Keratinocyte (primary cell): ENCODE measurements around the gene TOR4A. TPM values are rescaled to one million over a fixed set of nuclear protein-coding genes. Genes with fewer than 3 reads are reported as not detected.

ENCODE experiments used
- DNase-seq: peaks from one replicate; pipeline ENCODE4 v3.0.0-alpha.2; 2011; ENCODE audit warnings: low read depth, missing footprints, low spot score
- FAIRE-seq: peaks from 2 replicates; lab custom pipeline; 2011; peaks lifted over from hg19 to GRCh38; lab: Jason Lieb, UNC
- H2AFZ ChIP-seq: 2 replicates; pipeline ENCODE4 v1.6.0; 2012; ENCODE audit warnings: low read length, control low read depth, inconsistent platforms; ENCODE audit not compliant: control insufficient read depth
- H3K27ac ChIP-seq: 2 replicates; pipeline ENCODE4 v1.5.1; 2011; ENCODE audit warnings: low read length; ENCODE audit not compliant: control insufficient read depth, insufficient read depth
- H3K27me3 ChIP-seq: 3 replicates; pipeline ENCODE4 v1.6.0; 2011; ENCODE audit warnings: low read length; ENCODE audit not compliant: control insufficient read depth, insufficient read depth; ENCODE audit errors: extremely low read depth
- H3K36me3 ChIP-seq, 2 experiments: 2 replicates in 1 of 2; 3 replicates in 1 of 2; pipeline ENCODE4 v1.5.1; 2011; ENCODE audit warnings: low read length in 2 of 2, mild to moderate bottlenecking in 1 of 2; ENCODE audit not compliant: control insufficient read depth in 2 of 2, insufficient read depth in 2 of 2; ENCODE audit errors: extremely low read depth in 1 of 2
- H3K4me1 ChIP-seq: 3 replicates; pipeline ENCODE4 v1.5.1; 2011; ENCODE audit warnings: low read length; ENCODE audit not compliant: control insufficient read depth, insufficient read depth; ENCODE audit errors: extremely low read depth
- H3K4me2 ChIP-seq: 3 replicates; pipeline ENCODE4 v1.6.0; 2011; ENCODE audit warnings: low read depth, low read length; ENCODE audit not compliant: control insufficient read depth, insufficient read depth; ENCODE audit errors: extremely low read depth
- H3K4me3 ChIP-seq, 3 experiments: fragments of 200-600 bp in 1 of 3; sonication (generic) in 1 of 3; 2 replicates in 2 of 3; 3 replicates in 1 of 3; pipeline ENCODE4 v1.5.1; 2011 to 2016; ENCODE audit warnings: low read length in 3 of 3, mild to moderate bottlenecking in 3 of 3, control low read depth in 2 of 3, inconsistent platforms in 1 of 3, low read depth in 1 of 3, mixed read lengths in 1 of 3, mixed run types in 1 of 3, moderate library complexity in 1 of 3; ENCODE audit not compliant: control insufficient read depth in 2 of 3, insufficient read depth in 2 of 3; ENCODE audit errors: extremely low read depth in 1 of 3
- H3K79me2 ChIP-seq: 2 replicates; pipeline ENCODE4 v1.6.0; 2012; ENCODE audit warnings: low read length; ENCODE audit not compliant: control insufficient read depth, insufficient read depth
- H3K9ac ChIP-seq: 3 replicates; pipeline ENCODE4 v1.6.0; 2011; ENCODE audit warnings: low read length; ENCODE audit not compliant: control insufficient read depth, insufficient read depth; ENCODE audit errors: extremely low read depth
- H3K9me1 ChIP-seq: 3 replicates; pipeline ENCODE4 v1.6.0; 2011; ENCODE audit warnings: low read length; ENCODE audit not compliant: control insufficient read depth, insufficient read depth; ENCODE audit errors: extremely low read depth
- H3K9me3 ChIP-seq: 2 replicates; pipeline ENCODE4 v1.5.1; 2012; ENCODE audit warnings: low read depth, low read length; ENCODE audit not compliant: control insufficient read depth
- H4K20me1 ChIP-seq: 3 replicates; pipeline ENCODE4 v1.6.0; 2011; ENCODE audit warnings: low read length; ENCODE audit not compliant: control insufficient read depth, insufficient read depth; ENCODE audit errors: extremely low read depth
- EZH2 ChIP-seq: IDR thresholded peaks from one replicate; pipeline ENCODE4 v1.6.1; 2012; ENCODE audit warnings: inconsistent platforms, mild to moderate bottlenecking, low read length, moderate library complexity
- dilution Hi-C: fragments of 300-500 bp; cut with MboI; formaldehyde crosslinking; loops from one replicate; pipeline ENCODE4 v1.7.0; 2020; ENCODE audit warnings: low sequenced_read_pairs; ENCODE audit not compliant: extremely low pct_ligation_motif_present
- polyA plus RNA-seq, 5 experiments: library from polyadenylated mRNA; depleted of rRNA in 3 of 5; stranded (reverse) in 3 of 5; stranded (forward) in 1 of 5; unstranded in 1 of 5; fragments of >200 nt; gene quantifications; 1 replicate in 1 of 5; 2 replicates in 3 of 5; 3 replicates in 1 of 5; pipeline versions ENCODE4 v1.2.1 to v1.2.3, GENCODE V29; 2011 to 2012; ENCODE audit warnings: missing spikeins in 2 of 5, low read depth in 1 of 5, low replicate concordance in 1 of 5
- TF ChIP-seq, protein P1 (sequence below), 3 experiments: IDR thresholded peaks in 1 of 3; conservative IDR thresholded peaks in 1 of 3; optimal IDR thresholded peaks in 1 of 3; 2 replicates in 2 of 3; 3 replicates in 1 of 3; pipeline versions ENCODE3 to v1.5.1; 2011; ENCODE audit warnings: low read length in 3 of 3, mild to moderate bottlenecking in 3 of 3, moderate library complexity in 2 of 3, control low read depth in 1 of 3, inconsistent platforms in 1 of 3; ENCODE audit not compliant: insufficient read depth in 2 of 3; ENCODE audit errors: extremely low read depth in 1 of 3

TOR4A gene
- polyA plus RNA-seq, 1 donor (not counting 4 experiments of a cell fraction or from before 2014, with no cell fraction given): 5.8 TPM

DNA sequence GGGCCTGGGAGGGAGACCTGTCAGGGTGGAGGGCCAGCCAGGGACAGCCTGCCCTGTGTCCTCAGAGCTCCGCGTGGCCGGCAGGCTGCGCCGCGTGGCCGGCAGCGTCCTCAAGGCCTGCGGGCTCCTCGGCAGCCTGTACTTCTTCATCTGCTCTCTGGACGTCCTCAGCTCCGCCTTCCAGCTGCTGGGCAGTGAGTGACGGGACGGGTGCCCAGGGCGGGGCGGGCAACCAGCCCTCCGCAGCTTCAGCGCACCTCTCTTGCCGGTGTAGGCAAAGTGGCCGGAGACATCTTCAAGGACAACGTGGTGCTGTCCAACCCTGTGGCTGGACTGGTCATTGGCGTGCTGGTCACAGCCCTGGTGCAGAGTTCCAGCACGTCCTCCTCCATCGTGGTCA lies 45.0 kb upstream of the TOR4A start:
- FAIRE-seq: no peak
- H3K27me3 ChIP-seq: peaks cover 15% of the 10 kb centered on the region
- H3K36me3 ChIP-seq: no peaks in the 10 kb centered on the region

DNA sequence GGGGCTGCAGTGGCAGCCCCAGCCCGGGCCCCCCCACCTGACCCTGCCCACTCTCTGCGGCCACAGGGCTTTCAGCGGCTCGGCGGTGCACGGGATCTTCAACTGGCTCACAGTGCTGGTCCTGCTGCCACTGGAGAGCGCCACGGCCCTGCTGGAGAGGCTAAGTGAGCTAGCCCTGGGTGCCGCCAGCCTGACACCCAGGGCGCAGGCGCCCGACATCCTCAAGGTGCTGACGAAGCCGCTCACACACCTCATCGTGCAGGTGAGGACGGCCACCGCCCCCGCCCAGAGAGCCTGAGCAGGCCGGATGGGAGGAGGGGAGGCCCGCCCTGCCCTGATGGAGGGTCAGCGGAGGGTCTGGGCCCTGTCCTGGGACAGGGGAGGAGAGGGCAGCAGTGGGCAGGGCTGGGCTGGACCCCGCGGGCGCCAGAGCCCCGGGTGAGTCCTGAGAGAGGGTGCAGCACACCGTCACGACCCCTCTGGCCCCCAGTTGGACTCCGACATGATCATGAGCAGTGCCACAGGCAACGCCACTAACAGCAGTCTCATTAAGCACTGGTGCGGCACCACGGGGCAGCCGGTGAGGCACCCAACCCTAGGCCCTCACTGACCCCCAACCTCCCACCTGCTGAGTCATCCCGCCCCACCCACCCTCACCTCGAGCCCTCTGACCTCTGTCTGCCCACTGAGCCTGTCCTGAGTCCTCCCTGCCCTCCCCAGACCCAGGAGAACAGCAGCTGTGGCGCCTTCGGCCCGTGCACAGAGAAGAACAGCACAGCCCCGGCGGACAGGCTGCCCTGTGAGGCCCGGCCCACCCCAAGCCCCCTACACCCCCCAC lies 44.2 kb upstream of the TOR4A start:
- no peaks in the 10 kb centered on the region for H3K79me2 ChIP-seq
- H3K9ac ChIP-seq: no peak overlapping the region
- no peak overlapping the region for H2AFZ ChIP-seq
- no peak overlapping the region for H3K4me2 ChIP-seq
- H4K20me1 ChIP-seq: no peaks in the 10 kb centered on the region
- H3K9me1 ChIP-seq: no peaks in the 10 kb centered on the region
- H3K9me3 ChIP-seq: no peaks in the 10 kb centered on the region
- FAIRE-seq (no peak), DNase-seq (no peak)
- H3K4me1 ChIP-seq: no peaks in the 10 kb centered on the region
- no peak for TF ChIP-seq EZH2
- TF ChIP-seq, protein P1, sequence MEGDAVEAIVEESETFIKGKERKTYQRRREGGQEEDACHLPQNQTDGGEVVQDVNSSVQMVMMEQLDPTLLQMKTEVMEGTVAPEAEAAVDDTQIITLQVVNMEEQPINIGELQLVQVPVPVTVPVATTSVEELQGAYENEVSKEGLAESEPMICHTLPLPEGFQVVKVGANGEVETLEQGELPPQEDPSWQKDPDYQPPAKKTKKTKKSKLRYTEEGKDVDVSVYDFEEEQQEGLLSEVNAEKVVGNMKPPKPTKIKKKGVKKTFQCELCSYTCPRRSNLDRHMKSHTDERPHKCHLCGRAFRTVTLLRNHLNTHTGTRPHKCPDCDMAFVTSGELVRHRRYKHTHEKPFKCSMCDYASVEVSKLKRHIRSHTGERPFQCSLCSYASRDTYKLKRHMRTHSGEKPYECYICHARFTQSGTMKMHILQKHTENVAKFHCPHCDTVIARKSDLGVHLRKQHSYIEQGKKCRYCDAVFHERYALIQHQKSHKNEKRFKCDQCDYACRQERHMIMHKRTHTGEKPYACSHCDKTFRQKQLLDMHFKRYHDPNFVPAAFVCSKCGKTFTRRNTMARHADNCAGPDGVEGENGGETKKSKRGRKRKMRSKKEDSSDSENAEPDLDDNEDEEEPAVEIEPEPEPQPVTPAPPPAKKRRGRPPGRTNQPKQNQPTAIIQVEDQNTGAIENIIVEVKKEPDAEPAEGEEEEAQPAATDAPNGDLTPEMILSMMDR (optimal IDR thresholded peaks at IDR 0.05 in 1 of 3, IDR thresholded peaks at IDR 0.05 in 1 of 3, conservative IDR thresholded peaks at IDR 0.05 in 1 of 3; ENCODE audit: extremely low read depth in 1 of 3, insufficient read depth in 2 of 3, low read length in 3 of 3): peak in 1 of 3 experiments; percentile 17
- dilution Hi-C loops: no loop called here
- no peak overlapping the region for H3K27ac ChIP-seq
- peaks cover 0 to 2% of the 10 kb centered on the region in 2 experiments for H3K36me3 ChIP-seq
- no peak overlapping the region for H3K4me3 ChIP-seq
- H3K27me3 ChIP-seq: peaks cover 15% of the 10 kb centered on the region

More for the DNA sequence above, 45.0 kb upstream of the TOR4A start:
- Histone ChIP-seq H3K4me2 (no peak overlapping the region), H3K9me3 (no peaks in the 10 kb centered on the region), H3K9ac (no peak overlapping the region), H2AFZ (no peak overlapping the region), H3K27ac (no peak overlapping the region), H3K9me1 (no peaks in the 10 kb centered on the region), H4K20me1 (no peaks in the 10 kb centered on the region), H3K4me1 (peaks cover 2% of the 10 kb centered on the region), H3K79me2 (no peaks in the 10 kb centered on the region), H3K4me3 (no peak overlapping the region)
- dilution Hi-C loops: no loop called here
- peak; percentile 8 for TF ChIP-seq EZH2
- TF ChIP-seq, protein P1 (optimal IDR thresholded peaks at IDR 0.05 in 1 of 3, IDR thresholded peaks at IDR 0.05 in 1 of 3, conservative IDR thresholded peaks at IDR 0.05 in 1 of 3; ENCODE audit: extremely low read depth in 1 of 3, insufficient read depth in 2 of 3, low read length in 3 of 3): no peak
- no peak for DNase-seq
